HEK293 (cell line): ENCODE results near the gene B4GALT1.
A peak's percentile ranks its signal among the peaks of the same experiment; 100 is the strongest.

Source experiments
- ATF2 ChIP-seq: fragments of 450-650 bp; formaldehyde crosslinking; IDR thresholded peaks from 2 replicates; pipeline ENCODE4 v1.5.1; 2016; ENCODE audit warnings: missing biosample characterization, missing genetic modification characterization, low read depth
- GLI2 ChIP-seq: fragments of 450-650 bp; formaldehyde crosslinking; IDR thresholded peaks from 2 replicates; pipeline ENCODE4; 2017; ENCODE audit warnings: missing biosample characterization, missing genetic modification characterization, low read depth, borderline replicate concordance
- MYNN ChIP-seq: fragments of 450-650 bp; formaldehyde crosslinking; IDR thresholded peaks from 2 replicates; pipeline ENCODE4 v1.5.1; 2016; ENCODE audit warnings: missing biosample characterization, missing genetic modification characterization, borderline replicate concordance
- PRDM6 ChIP-seq: fragments of 450-650 bp; formaldehyde crosslinking; IDR thresholded peaks from 2 replicates; pipeline ENCODE4 v1.5.1; 2017; ENCODE audit warnings: missing biosample characterization, missing genetic modification characterization
- WT1 ChIP-seq: fragments of 450-650 bp; formaldehyde crosslinking; IDR thresholded peaks from 2 replicates; pipeline ENCODE4 v1.5.1; 2016; ENCODE audit warnings: missing biosample characterization, missing genetic modification characterization
- ZBTB7A ChIP-seq: fragments of 450-650 bp; formaldehyde crosslinking; IDR thresholded peaks from 2 replicates; pipeline ENCODE4 v1.5.1; 2016; ENCODE audit warnings: low read depth, missing biosample characterization, missing genetic modification characterization
- ZNF133 ChIP-seq: fragments of 450-650 bp; formaldehyde crosslinking; IDR thresholded peaks from 2 replicates; pipeline ENCODE4 v1.5.1; 2016; ENCODE audit warnings: missing biosample characterization, missing genetic modification characterization
- ZNF175 ChIP-seq: fragments of 450-650 bp; formaldehyde crosslinking; IDR thresholded peaks from 2 replicates; pipeline ENCODE4 v1.5.1; 2016; ENCODE audit warnings: missing biosample characterization, missing genetic modification characterization
- ZNF266 ChIP-seq: fragments of 450-650 bp; formaldehyde crosslinking; IDR thresholded peaks from 2 replicates; pipeline ENCODE4 v1.5.1; 2016; ENCODE audit warnings: missing biosample characterization, missing genetic modification characterization, low read depth
- ZNF292 ChIP-seq: fragments of 450-650 bp; formaldehyde crosslinking; IDR thresholded peaks from 2 replicates; pipeline ENCODE4 v1.5.1; 2016; ENCODE audit warnings: low read depth, missing biosample characterization, missing genetic modification characterization, borderline replicate concordance
- ZNF350 ChIP-seq: fragments of 450-650 bp; formaldehyde crosslinking; IDR thresholded peaks from 2 replicates; pipeline ENCODE4 v1.5.0; 2017; ENCODE audit warnings: missing biosample characterization, mild to moderate bottlenecking, missing genetic modification characterization
- ZNF366 ChIP-seq: fragments of 450-650 bp; formaldehyde crosslinking; conservative IDR thresholded peaks from 2 replicates; pipeline ENCODE4 v1.5.1; 2016; ENCODE audit warnings: missing biosample characterization, missing genetic modification characterization
- ZNF423 ChIP-seq: fragments of 450-650 bp; formaldehyde crosslinking; IDR thresholded peaks from 2 replicates; pipeline ENCODE4 v1.5.1; 2016; ENCODE audit warnings: missing biosample characterization, missing genetic modification characterization
- ZNF426 ChIP-seq: fragments of 450-650 bp; formaldehyde crosslinking; IDR thresholded peaks from 2 replicates; pipeline ENCODE4 v1.5.1; 2017; ENCODE audit warnings: missing biosample characterization, missing genetic modification characterization, mild to moderate bottlenecking, inconsistent platforms, moderate library complexity
- ZNF548 ChIP-seq: fragments of 450-650 bp; formaldehyde crosslinking; IDR thresholded peaks from 2 replicates; pipeline ENCODE4 v1.5.1; 2016; ENCODE audit warnings: missing biosample characterization, missing genetic modification characterization
- ZNF560 ChIP-seq: fragments of 450-650 bp; formaldehyde crosslinking; IDR thresholded peaks from 2 replicates; pipeline ENCODE4 v1.5.1; 2017; ENCODE audit warnings: missing biosample characterization, missing genetic modification characterization, borderline replicate concordance
- ZNF610 ChIP-seq: fragments of 450-650 bp; formaldehyde crosslinking; IDR thresholded peaks from 2 replicates; pipeline ENCODE4 v1.5.1; 2016; ENCODE audit warnings: missing biosample characterization, missing genetic modification characterization, borderline replicate concordance
- ZNF624 ChIP-seq: fragments of 450-650 bp; formaldehyde crosslinking; IDR thresholded peaks from 2 replicates; pipeline ENCODE4 v1.5.1; 2017; ENCODE audit warnings: missing biosample characterization, missing genetic modification characterization
- ZNF670 ChIP-seq: fragments of 450-650 bp; formaldehyde crosslinking; IDR thresholded peaks from 2 replicates; pipeline ENCODE4 v1.5.1; 2016; ENCODE audit warnings: missing biosample characterization, missing genetic modification characterization, low read depth
- ZNF677 ChIP-seq: fragments of 450-650 bp; IDR thresholded peaks from 2 replicates; pipeline ENCODE4 v1.5.0; 2018; ENCODE audit warnings: missing biosample characterization, mild to moderate bottlenecking, missing genetic modification characterization, moderate library complexity
- ZNF837 ChIP-seq: fragments of 450-650 bp; formaldehyde crosslinking; IDR thresholded peaks from 2 replicates; pipeline ENCODE4 v1.5.1; 2016; ENCODE audit warnings: missing biosample characterization, missing genetic modification characterization
- ZNF843 ChIP-seq: fragments of 450-650 bp; formaldehyde crosslinking; IDR thresholded peaks from 2 replicates; pipeline ENCODE4 v1.5.1; 2016; ENCODE audit warnings: missing biosample characterization, missing genetic modification characterization
- ZSCAN18 ChIP-seq: fragments of 450-650 bp; formaldehyde crosslinking; IDR thresholded peaks from 2 replicates; pipeline ENCODE4 v1.5.1; 2016; ENCODE audit warnings: missing biosample characterization, missing genetic modification characterization
- ZSCAN30 ChIP-seq: fragments of 450-650 bp; IDR thresholded peaks from 2 replicates; pipeline ENCODE4 v1.5.1; 2018; ENCODE audit warnings: missing biosample characterization, mild to moderate bottlenecking, missing genetic modification characterization, moderate library complexity
- TF ChIP-seq, protein P1 (sequence below): fragments of 450-650 bp; formaldehyde crosslinking; IDR thresholded peaks from 2 replicates; pipeline ENCODE4 v1.5.1; 2017; ENCODE audit warnings: missing biosample characterization, missing genetic modification characterization
- TF ChIP-seq, protein P2 (sequence below): fragments of 450-650 bp; formaldehyde crosslinking; IDR thresholded peaks from 2 replicates; pipeline ENCODE4 v1.5.1; 2016; ENCODE audit warnings: missing biosample characterization, missing genetic modification characterization
- TF ChIP-seq, protein P3 (sequence below): fragments of 450-650 bp; formaldehyde crosslinking; IDR thresholded peaks from 2 replicates; pipeline ENCODE4 v1.5.1; 2016; ENCODE audit warnings: missing biosample characterization, missing genetic modification characterization
- TF ChIP-seq, protein P4 (sequence below): fragments of 450-650 bp; formaldehyde crosslinking; optimal IDR thresholded peaks from 2 replicates; pipeline ENCODE3; 2016; ENCODE audit warnings: missing biosample characterization, mild to moderate bottlenecking, missing genetic modification characterization
- TF ChIP-seq, protein P5 (sequence below): fragments of 450-650 bp; formaldehyde crosslinking; IDR thresholded peaks from 2 replicates; pipeline ENCODE4 v1.5.1; 2016; ENCODE audit warnings: missing biosample characterization, missing genetic modification characterization

Gene B4GALT1

GRCh38 chr9:33151007-33151557 lies 16.1 kb downstream of the B4GALT1 start (continued):
- TF ChIP-seq, protein P1, sequence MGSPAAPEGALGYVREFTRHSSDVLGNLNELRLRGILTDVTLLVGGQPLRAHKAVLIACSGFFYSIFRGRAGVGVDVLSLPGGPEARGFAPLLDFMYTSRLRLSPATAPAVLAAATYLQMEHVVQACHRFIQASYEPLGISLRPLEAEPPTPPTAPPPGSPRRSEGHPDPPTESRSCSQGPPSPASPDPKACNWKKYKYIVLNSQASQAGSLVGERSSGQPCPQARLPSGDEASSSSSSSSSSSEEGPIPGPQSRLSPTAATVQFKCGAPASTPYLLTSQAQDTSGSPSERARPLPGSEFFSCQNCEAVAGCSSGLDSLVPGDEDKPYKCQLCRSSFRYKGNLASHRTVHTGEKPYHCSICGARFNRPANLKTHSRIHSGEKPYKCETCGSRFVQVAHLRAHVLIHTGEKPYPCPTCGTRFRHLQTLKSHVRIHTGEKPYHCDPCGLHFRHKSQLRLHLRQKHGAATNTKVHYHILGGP (tag by site-specific recombination): no peak
- TF ChIP-seq ZNF426 (no peak), ZNF350 (no peak), ZNF133 (no peak), ZNF175 (no peak), ZNF548 (tag by site-specific recombination) (no peak), ZSCAN30 (tag by site-specific recombination) (peak; percentile 56; the same call in 1 of the 2 replicates), ZNF560 (tag by site-specific recombination) (no peak), GLI2 (tag by site-specific recombination) (no peak), ZNF292 (no peak), ZSCAN18 (tag by site-specific recombination) (no peak), ZNF677 (tag by site-specific recombination) (no peak), ATF2 (tag by site-specific recombination) (no peak), ZNF423 (tag by site-specific recombination) (no peak), WT1 (no peak), MYNN (tag by site-specific recombination) (no peak), ZNF266 (tag by site-specific recombination) (no peak), ZBTB7A (tag by site-specific recombination) (no peak), ZNF837 (tag by site-specific recombination) (no peak), ZNF366 (tag by site-specific recombination) (peak; percentile 75), ZNF624 (tag by site-specific recombination) (no peak), ZNF843 (tag by site-specific recombination) (peak; percentile 37; the same call in 1 of the 2 replicates), ZNF670 (no peak), PRDM6 (tag by site-specific recombination) (no peak), ZNF610 (tag by site-specific recombination) (no peak)
- TF ChIP-seq, protein P2, sequence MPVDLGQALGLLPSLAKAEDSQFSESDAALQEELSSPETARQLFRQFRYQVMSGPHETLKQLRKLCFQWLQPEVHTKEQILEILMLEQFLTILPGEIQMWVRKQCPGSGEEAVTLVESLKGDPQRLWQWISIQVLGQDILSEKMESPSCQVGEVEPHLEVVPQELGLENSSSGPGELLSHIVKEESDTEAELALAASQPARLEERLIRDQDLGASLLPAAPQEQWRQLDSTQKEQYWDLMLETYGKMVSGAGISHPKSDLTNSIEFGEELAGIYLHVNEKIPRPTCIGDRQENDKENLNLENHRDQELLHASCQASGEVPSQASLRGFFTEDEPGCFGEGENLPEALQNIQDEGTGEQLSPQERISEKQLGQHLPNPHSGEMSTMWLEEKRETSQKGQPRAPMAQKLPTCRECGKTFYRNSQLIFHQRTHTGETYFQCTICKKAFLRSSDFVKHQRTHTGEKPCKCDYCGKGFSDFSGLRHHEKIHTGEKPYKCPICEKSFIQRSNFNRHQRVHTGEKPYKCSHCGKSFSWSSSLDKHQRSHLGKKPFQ (tag by site-specific recombination): no peak
- TF ChIP-seq, protein P3, sequence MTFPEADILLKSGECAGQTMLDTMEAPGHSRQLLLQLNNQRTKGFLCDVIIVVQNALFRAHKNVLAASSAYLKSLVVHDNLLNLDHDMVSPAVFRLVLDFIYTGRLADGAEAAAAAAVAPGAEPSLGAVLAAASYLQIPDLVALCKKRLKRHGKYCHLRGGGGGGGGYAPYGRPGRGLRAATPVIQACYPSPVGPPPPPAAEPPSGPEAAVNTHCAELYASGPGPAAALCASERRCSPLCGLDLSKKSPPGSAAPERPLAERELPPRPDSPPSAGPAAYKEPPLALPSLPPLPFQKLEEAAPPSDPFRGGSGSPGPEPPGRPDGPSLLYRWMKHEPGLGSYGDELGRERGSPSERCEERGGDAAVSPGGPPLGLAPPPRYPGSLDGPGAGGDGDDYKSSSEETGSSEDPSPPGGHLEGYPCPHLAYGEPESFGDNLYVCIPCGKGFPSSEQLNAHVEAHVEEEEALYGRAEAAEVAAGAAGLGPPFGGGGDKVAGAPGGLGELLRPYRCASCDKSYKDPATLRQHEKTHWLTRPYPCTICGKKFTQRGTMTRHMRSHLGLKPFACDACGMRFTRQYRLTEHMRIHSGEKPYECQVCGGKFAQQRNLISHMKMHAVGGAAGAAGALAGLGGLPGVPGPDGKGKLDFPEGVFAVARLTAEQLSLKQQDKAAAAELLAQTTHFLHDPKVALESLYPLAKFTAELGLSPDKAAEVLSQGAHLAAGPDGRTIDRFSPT (tag by site-specific recombination): no peak
- TF ChIP-seq, protein P4, sequence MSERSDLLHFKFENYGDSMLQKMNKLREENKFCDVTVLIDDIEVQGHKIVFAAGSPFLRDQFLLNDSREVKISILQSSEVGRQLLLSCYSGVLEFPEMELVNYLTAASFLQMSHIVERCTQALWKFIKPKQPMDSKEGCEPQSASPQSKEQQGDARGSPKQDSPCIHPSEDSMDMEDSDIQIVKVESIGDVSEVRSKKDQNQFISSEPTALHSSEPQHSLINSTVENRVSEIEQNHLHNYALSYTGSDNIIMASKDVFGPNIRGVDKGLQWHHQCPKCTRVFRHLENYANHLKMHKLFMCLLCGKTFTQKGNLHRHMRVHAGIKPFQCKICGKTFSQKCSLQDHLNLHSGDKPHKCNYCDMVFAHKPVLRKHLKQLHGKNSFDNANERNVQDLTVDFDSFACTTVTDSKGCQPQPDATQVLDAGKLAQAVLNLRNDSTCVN (tag by site-specific recombination): no peak
- TF ChIP-seq, protein P5, sequence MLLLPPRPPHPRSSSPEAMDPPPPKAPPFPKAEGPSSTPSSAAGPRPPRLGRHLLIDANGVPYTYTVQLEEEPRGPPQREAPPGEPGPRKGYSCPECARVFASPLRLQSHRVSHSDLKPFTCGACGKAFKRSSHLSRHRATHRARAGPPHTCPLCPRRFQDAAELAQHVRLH: no peak
